Hematopoietic multipotent progenitor cell treated with erythropoietin and hydrocortisone succinate and interleukin-3 and kit ligand, for 8 days (in vitro differentiated cells): ENCODE data around the gene CDX4.
"Not testable (repeated sequence)": the region's sequence is repeated elsewhere in the genome, so short reads cannot be mapped to it uniquely, and the experiment has no call there.

Experiments
- DNase-seq: peaks from one replicate; pipeline ENCODE4 v3.0.0-alpha.2; 2015

CDX4 gene

GRCh38 chrX:73446831-73447230 is at the start of gene CDX4:
CDX4 (plus strand) TSS chrX:73447053; CDS start chrX:73447254, 201 bp downstream.
- no peak for DNase-seq

GRCh38 chrX:73398185-73398914 is 48.5 kb upstream of the CDX4 start:
- no peak for DNase-seq

GRCh38 chrX:73400136-73400748 is 46.6 kb upstream of the CDX4 start:
- no peak for DNase-seq

GRCh38 chrX:73401591-73402266 is 45.1 kb upstream of the CDX4 start:
- DNase-seq, result no peak

GRCh38 chrX:73412930-73413329 is 33.9 kb upstream of the CDX4 start:
- no peak for DNase-seq

GRCh38 chrX:73447311-73447794 is 500 bp downstream of the CDX4 start:
- no peak for DNase-seq

GRCh38 chrX:73448379-73448778 is 1.5 kb downstream of the CDX4 start:
- no peak for DNase-seq

- DNase-seq, result no peak
Observed at GRCh38 chrX:73455171-73455570, 8.3 kb downstream of the CDX4 start.

GRCh38 chrX:73457306-73457705 is 10.5 kb downstream of the CDX4 start:
- DNase-seq, result no peak

GRCh38 chrX:73468376-73468775 is 21.5 kb downstream of the CDX4 start:
- no peak for DNase-seq

- DNase-seq, result peak; percentile 1
Observed at GRCh38 chrX:73478961-73479360, 32.1 kb downstream of the CDX4 start.

GRCh38 chrX:73481521-73481920 is 34.7 kb downstream of the CDX4 start:
- DNase-seq, result no peak

GRCh38 chrX:73490661-73491060 is 43.8 kb downstream of the CDX4 start:
- DNase-seq, result no peak

- DNase-seq, result not testable (repeated sequence)
Observed at GRCh38 chrX:73492178-73492577, 45.3 kb downstream of the CDX4 start.
